Astrocyte (in vitro differentiated cells and primary cell): ENCODE data around the gene PLCL2.

Experiments
- EZH2 ChIP-seq: IDR thresholded peaks from 2 replicates; pipeline ENCODE4 v1.6.1; 2012; ENCODE audit warnings: mild to moderate bottlenecking, low read length, inconsistent platforms; ENCODE audit not compliant: insufficient read depth
- TF ChIP-seq, protein P1 (sequence below): IDR thresholded peaks from 2 replicates; pipeline ENCODE4 v1.5.1; 2011; ENCODE audit warnings: low read depth, mild to moderate bottlenecking, inconsistent platforms, low read length, moderate library complexity; ENCODE audit not compliant: insufficient read depth

DNA sequence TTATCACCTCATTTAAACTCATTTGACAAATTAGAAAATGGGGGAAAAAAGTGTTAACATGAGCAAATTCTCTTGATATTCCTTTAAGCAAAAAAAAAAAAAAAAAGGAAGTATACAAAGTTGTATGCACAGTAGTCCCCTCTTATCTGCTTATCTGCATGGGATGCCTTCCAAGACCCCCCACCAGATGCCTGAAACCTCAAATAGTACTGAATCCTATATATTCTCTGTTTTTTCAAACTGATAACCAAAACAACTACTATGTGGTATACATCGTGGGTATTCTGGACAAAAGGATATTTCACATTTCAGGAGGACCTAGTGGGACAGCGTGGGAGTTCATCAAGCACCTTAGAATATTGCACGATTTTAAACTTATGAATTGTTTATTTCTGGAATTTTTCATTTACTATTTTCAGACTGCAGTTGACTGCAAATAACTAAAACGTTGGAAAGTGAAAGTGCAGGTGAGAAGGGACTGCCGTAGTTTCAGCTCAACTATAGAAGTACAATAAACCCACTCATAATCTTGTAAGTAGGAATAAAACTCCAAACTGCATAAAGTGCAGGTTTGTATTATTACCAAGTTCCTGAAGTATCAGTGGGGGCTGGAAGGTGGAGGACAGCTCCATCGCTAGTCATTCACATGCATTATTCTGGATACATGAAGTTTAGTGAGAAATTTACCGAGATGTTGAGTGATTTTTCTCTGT lies 43.6 kb upstream of the PLCL2 start:
- TF ChIP-seq, protein P1, sequence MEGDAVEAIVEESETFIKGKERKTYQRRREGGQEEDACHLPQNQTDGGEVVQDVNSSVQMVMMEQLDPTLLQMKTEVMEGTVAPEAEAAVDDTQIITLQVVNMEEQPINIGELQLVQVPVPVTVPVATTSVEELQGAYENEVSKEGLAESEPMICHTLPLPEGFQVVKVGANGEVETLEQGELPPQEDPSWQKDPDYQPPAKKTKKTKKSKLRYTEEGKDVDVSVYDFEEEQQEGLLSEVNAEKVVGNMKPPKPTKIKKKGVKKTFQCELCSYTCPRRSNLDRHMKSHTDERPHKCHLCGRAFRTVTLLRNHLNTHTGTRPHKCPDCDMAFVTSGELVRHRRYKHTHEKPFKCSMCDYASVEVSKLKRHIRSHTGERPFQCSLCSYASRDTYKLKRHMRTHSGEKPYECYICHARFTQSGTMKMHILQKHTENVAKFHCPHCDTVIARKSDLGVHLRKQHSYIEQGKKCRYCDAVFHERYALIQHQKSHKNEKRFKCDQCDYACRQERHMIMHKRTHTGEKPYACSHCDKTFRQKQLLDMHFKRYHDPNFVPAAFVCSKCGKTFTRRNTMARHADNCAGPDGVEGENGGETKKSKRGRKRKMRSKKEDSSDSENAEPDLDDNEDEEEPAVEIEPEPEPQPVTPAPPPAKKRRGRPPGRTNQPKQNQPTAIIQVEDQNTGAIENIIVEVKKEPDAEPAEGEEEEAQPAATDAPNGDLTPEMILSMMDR: no peak
- TF ChIP-seq EZH2: no peak
